Measurements from ENCODE around the gene TMEM59L. TPM values are rescaled to one million over a fixed set of nuclear protein-coding genes. Genes with fewer than 3 reads are reported as not detected.

Gene TMEM59L
- total and polyA plus RNA-seq, 9 of the 15 experiments (the other 6 are each of a cell fraction or from before 2014, with no cell fraction given), result 0.37 TPM; not detected in 8

GRCh38 chr19:18639706-18640243 lies 27.1 kb downstream of the TMEM59L start (continued):
- TF ChIP-seq HNRNPLL (IDR thresholded peaks at IDR 0.05; ENCODE audit: low read depth, low read length, poor library complexity, severe bottlenecking), result no peak
- TF ChIP-seq BDP1 (IDR thresholded peaks at IDR 0.05; ENCODE audit: insufficient read depth, insufficient read length), result no peak

GRCh38 chr19:18644196-18645034 lies 31.7 kb downstream of the TMEM59L start:
- intact Hi-C loops (cut with micrococcal nuclease) (no loop called here), in situ Hi-C loops (cut with MboI) (no loop called here)
- no peak overlapping the region for H2AFZ ChIP-seq (ENCODE audit: low read depth, low read length)
- DNase-seq (ENCODE audit: extremely low read depth in 1 of 4, low spot score in 3 of 4) (peak in 1 of 4 experiments; percentile 34), FAIRE-seq (peak; percentile 19), ATAC-seq (peak; percentile 69)
- H3K27ac ChIP-seq (ENCODE audit: extremely low read depth, low read depth, low read length), result no peak overlapping the region
- peaks cover 6 to 38% of the 10 kb centered on the region in 2 experiments; a peak in 3 of 5 replicates for H3K4me1 ChIP-seq (replicated peaks in 1 of 2; ENCODE audit: control insufficient read depth in 2 of 2, insufficient read depth in 2 of 2, low read length in 2 of 2)
- H3K4me3 ChIP-seq, result no peak overlapping the region
- WGBS (ENCODE audit: insufficient coverage, low coverage, missing lambda C conversion rate), result 59% methylated on average over 11 of the region's 15 CpGs
- H3K36me3 ChIP-seq (ENCODE audit: control insufficient read depth, insufficient read depth, low read length), result no peaks in the 10 kb centered on the region
- 0 out of 4 replicates have a peak overlapping the region, but pooled peaks of 1 of the 2 experiments have one; percentile 2 for H3K9ac ChIP-seq (ENCODE audit: insufficient read depth in 1 of 2, low read depth in 2 of 2, low read length in 2 of 2)
- H3K27me3 ChIP-seq (ENCODE audit: control insufficient read depth in 2 of 2, insufficient read depth in 2 of 2, low read length in 2 of 2), result no peaks in the 10 kb centered on the region
- peaks cover 12% of the 10 kb centered on the region for H3K79me2 ChIP-seq (ENCODE audit: control insufficient read depth, insufficient read depth, low read length)
- ChIA-PET POLR2A (interaction anchor here (0.6 kb wide), 1 partner anchor 58 kb away, joined by 3 read pairs; no protein-coding TSS in a partner anchor), CTCF (ENCODE audit: low intra/inter-chr PET ratio) (no interaction called here)
- BruUV-seq (replicated peaks), result no TSS peak
- H4K20me1 ChIP-seq (replicated peaks; ENCODE audit: control insufficient read depth, insufficient read depth, low read length), result peaks cover 19% of the 10 kb centered on the region; the same call in 1 of the 2 replicates
- H3K9me3 ChIP-seq (replicated peaks; ENCODE audit: control insufficient read depth, insufficient read depth, low read depth, low read length), result no peaks in the 10 kb centered on the region
- no peak overlapping the region for H3K4me2 ChIP-seq (ENCODE audit: insufficient read depth, low read length)
- peaks cover 5% of the 10 kb centered on the region for H3K9me1 ChIP-seq (ENCODE audit: control insufficient read depth, insufficient read depth, low read length)
- TF ChIP-seq ZNF609 (CRISPR knock-in tag; IDR thresholded peaks at IDR 0.05; ENCODE audit: borderline replicate concordance) (no peak), CCAR2 (IDR thresholded peaks at IDR 0.05; ENCODE audit: low read depth, low read length) (no peak), ZSCAN32 (CRISPR knock-in tag; IDR thresholded peaks at IDR 0.05) (no peak), ILF3 (IDR thresholded peaks at IDR 0.05; ENCODE audit: borderline replicate concordance) (no peak), NFIC (IDR thresholded peaks at IDR 0.05) (no peak), FOXA3 (CRISPR knock-in tag; conservative IDR thresholded peaks at IDR 0.05 in 1 of 2, IDR thresholded peaks at IDR 0.05 in 1 of 2) (no peak), SMARCC2 (IDR thresholded peaks at IDR 0.05; ENCODE audit: low read depth) (no peak), ZBTB1 (CRISPR knock-in tag; IDR thresholded peaks at IDR 0.05; ENCODE audit: borderline replicate concordance, low read depth) (no peak), GABPB1 (CRISPR knock-in tag; IDR thresholded peaks at IDR 0.05) (0 out of 2 replicates have a peak, but pooled peaks have one; percentile 38), KAT8 (IDR thresholded peaks at IDR 0.05; ENCODE audit: low read depth) (no peak)
